DOHH2 (cell line): ENCODE results near the gene ABLIM2.

ENCODE experiments used
- H3F3A ChIP-seq: fragments of 200-600 bp; sonication (generic), shearing (Covaris generic); 2 replicates; pipeline ENCODE4 v1.6.0; 2016; ENCODE audit warnings: antibody characterized with exemption, mild to moderate bottlenecking; ENCODE audit not compliant: control insufficient read depth, insufficient read depth
- H3K27ac ChIP-seq: fragments of 200-600 bp; sonication (generic); 2 replicates; pipeline ENCODE4 v1.5.1; 2014; ENCODE audit warnings: low read depth, mild to moderate bottlenecking, low read length, moderate library complexity
- H3K27me3 ChIP-seq: fragments of 200-600 bp; sonication (generic); 2 replicates; pipeline ENCODE4 v1.6.1; 2014; ENCODE audit warnings: mild to moderate bottlenecking, low read length, mixed read lengths; ENCODE audit not compliant: control insufficient read depth
- H3K36me3 ChIP-seq: fragments of 200-600 bp; sonication (generic); 2 replicates; pipeline ENCODE4 v1.6.1; 2014; ENCODE audit warnings: mild to moderate bottlenecking, low read length, moderate library complexity, mixed read lengths; ENCODE audit not compliant: control insufficient read depth
- H3K4me1 ChIP-seq: fragments of 200-600 bp; sonication (generic); 2 replicates; pipeline ENCODE4 v1.6.1; 2014; ENCODE audit warnings: mild to moderate bottlenecking, low read length, mixed read lengths; ENCODE audit not compliant: control insufficient read depth
- H3K4me2 ChIP-seq: fragments of 200-600 bp; sonication (generic); 2 replicates; pipeline ENCODE4 v1.6.0; 2014; ENCODE audit warnings: mild to moderate bottlenecking, low read length, moderate library complexity
- H3K4me3 ChIP-seq: fragments of 200-600 bp; sonication (generic); 2 replicates; pipeline ENCODE4 v1.5.1; 2014; ENCODE audit warnings: mild to moderate bottlenecking, low read length, mixed read lengths
- H3K79me2 ChIP-seq: fragments of 200-600 bp; sonication (generic); 2 replicates; pipeline ENCODE4 v1.6.1; 2014; ENCODE audit warnings: mild to moderate bottlenecking, low read length, mixed read lengths; ENCODE audit not compliant: control insufficient read depth
- H3K9me2 ChIP-seq: fragments of 200-600 bp; sonication (generic); replicated peaks from 2 replicates; pipeline ENCODE4 v1.6.1; 2014; ENCODE audit warnings: mild to moderate bottlenecking, low read length, mixed read lengths; ENCODE audit not compliant: control insufficient read depth
- H3K9me3 ChIP-seq: fragments of 200-600 bp; sonication (generic); 2 replicates; pipeline ENCODE4 v1.6.1; 2014; ENCODE audit warnings: antibody characterized with exemption, low read length, mixed read lengths; ENCODE audit not compliant: control insufficient read depth, insufficient read depth
- H4K20me1 ChIP-seq: fragments of 200-600 bp; sonication (generic); 2 replicates; pipeline ENCODE4 v1.6.0; 2014; ENCODE audit warnings: low read depth, mild to moderate bottlenecking, antibody characterized with exemption, low read length, moderate library complexity; ENCODE audit not compliant: control insufficient read depth, insufficient read depth
- EZH2phosphoT487 ChIP-seq: fragments of 200-600 bp; sonication (generic); IDR thresholded peaks from 2 replicates; pipeline ENCODE4 v1.6.1; 2017; ENCODE audit warnings: borderline replicate concordance, mild to moderate bottlenecking, antibody characterized with exemption, low read length, moderate library complexity, mixed read lengths
- TF ChIP-seq, protein P1 (sequence below): fragments of 200-600 bp; sonication (generic); IDR thresholded peaks from one replicate; pipeline ENCODE4 v1.5.1; 2014; ENCODE audit warnings: antibody characterized with exemption, mild to moderate bottlenecking, low read depth, low read length; ENCODE audit not compliant: poor library complexity, severe bottlenecking

Gene ABLIM2

DNA sequence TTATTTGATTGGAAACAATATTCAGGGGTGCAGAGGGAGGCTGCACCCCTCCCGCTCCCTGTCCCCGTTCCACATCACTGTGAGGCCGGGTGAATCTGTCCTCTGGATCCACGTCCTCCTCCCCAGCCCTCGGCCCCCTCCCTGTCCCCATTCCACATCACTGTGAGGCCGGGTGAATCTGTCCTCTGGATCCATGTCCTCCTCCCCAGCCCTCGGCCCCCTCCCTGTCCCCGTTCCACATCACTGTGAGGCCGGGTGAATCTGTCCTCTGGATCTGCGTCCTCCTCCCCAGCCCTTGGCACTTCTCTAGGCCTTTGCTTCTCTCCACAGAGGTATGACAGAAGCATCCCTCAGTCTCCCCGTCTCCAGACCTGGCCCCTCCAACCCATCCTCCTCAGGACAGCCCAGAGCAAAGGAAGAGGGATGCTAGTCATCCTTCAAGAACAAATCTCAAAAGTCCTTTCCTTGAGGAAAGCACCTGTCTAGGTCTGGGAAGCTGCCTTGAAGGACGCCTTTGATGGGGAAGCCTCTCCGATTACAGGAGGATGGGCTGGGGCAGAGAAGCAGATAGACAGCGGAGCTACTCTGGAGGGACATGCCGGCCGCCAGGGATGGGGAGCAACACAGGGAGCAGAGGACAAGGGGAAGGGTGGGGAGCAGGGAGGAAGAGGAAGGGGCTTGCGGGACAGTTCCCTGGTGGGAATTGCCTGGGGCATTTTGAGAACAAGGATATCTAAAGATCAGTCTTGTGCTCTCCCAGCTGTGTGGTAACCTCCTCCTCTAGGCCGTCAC, 208.1 kb downstream of the ABLIM2 start:
- Histone ChIP-seq H3K4me1 (no peaks in the 10 kb centered on the region), H3K4me2 (no peak overlapping the region), H3K27me3 (no peaks in the 10 kb centered on the region), H3K9me2 (no peaks in the 10 kb centered on the region), H3K79me2 (no peaks in the 10 kb centered on the region), H3K4me3 (no peak overlapping the region), H3K27ac (no peak overlapping the region), H3K9me3 (no peaks in the 10 kb centered on the region), H3F3A (no peaks in the 10 kb centered on the region), H4K20me1 (no peaks in the 10 kb centered on the region), H3K36me3 (no peaks in the 10 kb centered on the region)
- TF ChIP-seq EZH2phosphoT487 = no peak
- TF ChIP-seq, protein P1, sequence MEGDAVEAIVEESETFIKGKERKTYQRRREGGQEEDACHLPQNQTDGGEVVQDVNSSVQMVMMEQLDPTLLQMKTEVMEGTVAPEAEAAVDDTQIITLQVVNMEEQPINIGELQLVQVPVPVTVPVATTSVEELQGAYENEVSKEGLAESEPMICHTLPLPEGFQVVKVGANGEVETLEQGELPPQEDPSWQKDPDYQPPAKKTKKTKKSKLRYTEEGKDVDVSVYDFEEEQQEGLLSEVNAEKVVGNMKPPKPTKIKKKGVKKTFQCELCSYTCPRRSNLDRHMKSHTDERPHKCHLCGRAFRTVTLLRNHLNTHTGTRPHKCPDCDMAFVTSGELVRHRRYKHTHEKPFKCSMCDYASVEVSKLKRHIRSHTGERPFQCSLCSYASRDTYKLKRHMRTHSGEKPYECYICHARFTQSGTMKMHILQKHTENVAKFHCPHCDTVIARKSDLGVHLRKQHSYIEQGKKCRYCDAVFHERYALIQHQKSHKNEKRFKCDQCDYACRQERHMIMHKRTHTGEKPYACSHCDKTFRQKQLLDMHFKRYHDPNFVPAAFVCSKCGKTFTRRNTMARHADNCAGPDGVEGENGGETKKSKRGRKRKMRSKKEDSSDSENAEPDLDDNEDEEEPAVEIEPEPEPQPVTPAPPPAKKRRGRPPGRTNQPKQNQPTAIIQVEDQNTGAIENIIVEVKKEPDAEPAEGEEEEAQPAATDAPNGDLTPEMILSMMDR = no peak

DNA sequence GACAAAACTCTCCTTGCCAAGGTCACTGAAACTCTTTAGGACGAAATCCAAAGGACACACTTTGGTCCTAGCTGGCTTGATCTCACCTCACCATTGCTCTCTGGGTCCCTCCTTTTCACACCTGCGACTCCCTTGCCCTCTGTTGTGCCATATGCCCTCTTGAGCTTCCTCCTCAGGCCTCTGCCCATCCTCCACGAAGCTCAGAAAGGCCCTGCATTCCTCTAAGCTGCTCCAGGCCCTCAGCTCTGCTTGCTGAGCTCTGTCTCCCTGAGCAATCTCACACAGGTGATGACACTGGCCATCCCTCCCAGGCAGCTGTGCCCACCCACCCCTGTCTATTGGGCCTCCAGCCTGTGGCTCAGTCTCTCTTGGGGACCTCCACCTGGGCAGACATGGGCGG, 208.9 kb downstream of the ABLIM2 start:
- Histone ChIP-seq H3K4me1 (no peaks in the 10 kb centered on the region), H3K4me2 (no peak overlapping the region), H3K36me3 (no peaks in the 10 kb centered on the region), H3K79me2 (no peaks in the 10 kb centered on the region), H3K9me2 (no peaks in the 10 kb centered on the region), H3F3A (no peaks in the 10 kb centered on the region), H4K20me1 (no peaks in the 10 kb centered on the region), H3K27ac (no peak overlapping the region), H3K27me3 (no peaks in the 10 kb centered on the region), H3K4me3 (no peak overlapping the region), H3K9me3 (no peaks in the 10 kb centered on the region)
- TF ChIP-seq, protein P1 = no peak
- no peak for TF ChIP-seq EZH2phosphoT487

DNA sequence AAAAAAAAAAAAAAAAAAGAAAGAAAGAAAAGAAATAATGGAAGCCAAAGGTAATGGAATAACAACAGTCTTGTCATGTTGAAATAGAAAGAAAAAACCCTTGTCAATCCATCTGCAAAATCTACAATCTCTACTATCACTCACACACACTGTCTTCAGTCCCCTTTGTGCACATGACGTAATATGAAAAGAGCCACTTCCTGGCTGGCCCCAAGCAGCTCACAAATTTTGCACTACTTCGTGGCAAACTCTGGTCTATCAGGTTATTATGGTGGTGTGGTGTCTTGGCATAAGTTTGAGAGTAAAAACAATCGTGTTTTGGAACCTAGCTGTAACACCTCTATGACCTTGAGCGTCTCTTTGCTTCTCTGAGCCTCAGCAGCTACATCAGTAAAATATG, 210.7 kb downstream of the ABLIM2 start:
- H4K20me1 ChIP-seq = no peaks in the 10 kb centered on the region
- no peaks in the 10 kb centered on the region for H3K9me3 ChIP-seq
- no peaks in the 10 kb centered on the region for H3K27me3 ChIP-seq
- no peak overlapping the region for H3K4me2 ChIP-seq
- H3F3A ChIP-seq = no peaks in the 10 kb centered on the region
- no peak overlapping the region for H3K4me3 ChIP-seq
- H3K36me3 ChIP-seq = no peaks in the 10 kb centered on the region
- H3K4me1 ChIP-seq = no peaks in the 10 kb centered on the region
- H3K79me2 ChIP-seq = no peaks in the 10 kb centered on the region
- no peak for TF ChIP-seq EZH2phosphoT487
- TF ChIP-seq, protein P1 = no peak
- no peak overlapping the region for H3K27ac ChIP-seq
- no peaks in the 10 kb centered on the region for H3K9me2 ChIP-seq
